A549 treated with RU486 at 1 μM for 4 hours (cell line): ENCODE results near the gene PTHLH. TPM values are rescaled to one million over a fixed set of nuclear protein-coding genes. Genes with fewer than 3 reads are reported as not detected.

Experiments
- total RNA-seq: library from RNA; stranded (reverse); fragments of 200-300 nt; extraction: Qiagen RNA extraction; gene quantifications from 5 replicates; pipeline ENCODE4 v1.2.3, GENCODE V29; 2022; ENCODE audit warnings: low read depth

Gene PTHLH
- total RNA-seq = 33.7 to 38.2 TPM (median 35.7 TPM) in 5 replicates

GRCh38 chr12:27972721-27973120 lies at the start of gene PTHLH:
TSS of gene PTHLH (minus strand) at chr12:27972733. CDS start at chr12:27969494, 3,239 bp downstream.

Other genes with a start within 250 kb of the PTHLH start
- 13.0 to 20.2 TPM (median 17.8 TPM) in 5 replicates for gene KLHL42, start 192.5 kb downstream of the PTHLH start, total RNA-seq
- not detected in 5 replicates for gene MANSC4, start 192.5 kb downstream of the PTHLH start, total RNA-seq
- gene CCDC91, start 217.7 kb upstream of the PTHLH start, total RNA-seq = 13.1 to 29.8 TPM (median 22.5 TPM) in 5 replicates